Nephron progenitor cell (in vitro differentiated cells): Measurements from ENCODE around the gene AMELX.

ENCODE experiments used
- DNase-seq: peaks from one replicate; pipeline ENCODE4 v3.0.0; 2021
- H3K27ac Mint-ChIP-seq: 2 replicates; pipeline ENCODE4 v1.8.0; 2021; ENCODE audit warnings: mild to moderate bottlenecking, moderate library complexity, mixed read lengths
- H3K27me3 Mint-ChIP-seq: 2 replicates; pipeline ENCODE4 v1.8.0; 2021; ENCODE audit warnings: mild to moderate bottlenecking, low read depth, mixed read lengths; ENCODE audit not compliant: poor library complexity
- H3K36me3 Mint-ChIP-seq: 2 replicates; pipeline ENCODE4 v1.8.0; 2021; ENCODE audit warnings: low read depth, mixed read lengths
- H3K4me1 Mint-ChIP-seq: 2 replicates; pipeline ENCODE4 v1.8.0; 2021; ENCODE audit warnings: mixed read lengths
- H3K4me3 Mint-ChIP-seq: 2 replicates; pipeline ENCODE4 v1.8.0; 2021; ENCODE audit warnings: mild to moderate bottlenecking, moderate library complexity, mixed read lengths
- H3K9me3 Mint-ChIP-seq: 2 replicates; pipeline ENCODE4 v1.8.0; 2021; ENCODE audit warnings: mild to moderate bottlenecking, moderate library complexity, mixed read lengths
- TF ChIP-seq, protein P1 (sequence below): fragments of 200-600 bp; sonication (generic); IDR thresholded peaks from 2 replicates; pipeline ENCODE4 v1.5.0; 2021; ENCODE audit warnings: antibody characterized with exemption

The AMELX gene

DNA sequence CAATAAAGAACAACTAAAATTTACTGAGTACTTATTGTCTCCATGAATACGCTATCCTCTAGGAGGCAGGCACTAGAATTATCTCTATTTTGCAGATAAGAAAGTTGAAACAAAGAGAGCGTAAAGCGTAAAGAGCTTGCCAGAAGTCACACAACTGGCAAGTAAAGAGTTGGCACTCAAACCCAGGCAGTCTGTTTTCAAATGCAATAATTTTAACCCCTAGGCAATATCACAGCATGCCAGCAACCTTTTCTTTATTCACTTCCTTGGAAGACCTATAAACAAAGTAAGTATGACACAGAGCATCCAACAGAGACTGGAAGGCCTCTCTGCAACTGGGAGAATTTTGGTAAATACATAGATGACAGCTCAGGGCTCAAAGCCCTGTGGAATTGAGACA is 23.2 kb upstream of the AMELX start:
- H3K9me3 Mint-ChIP-seq, result peaks cover 17% of the 10 kb centered on the region
- no peak overlapping the region for H3K4me3 Mint-ChIP-seq
- H3K27ac Mint-ChIP-seq, result no peak overlapping the region
- DNase-seq, result no peak
- peaks cover 4% of the 10 kb centered on the region for H3K27me3 Mint-ChIP-seq
- H3K4me1 Mint-ChIP-seq, result no peaks in the 10 kb centered on the region
- no peaks in the 10 kb centered on the region for H3K36me3 Mint-ChIP-seq
- TF ChIP-seq, protein P1, sequence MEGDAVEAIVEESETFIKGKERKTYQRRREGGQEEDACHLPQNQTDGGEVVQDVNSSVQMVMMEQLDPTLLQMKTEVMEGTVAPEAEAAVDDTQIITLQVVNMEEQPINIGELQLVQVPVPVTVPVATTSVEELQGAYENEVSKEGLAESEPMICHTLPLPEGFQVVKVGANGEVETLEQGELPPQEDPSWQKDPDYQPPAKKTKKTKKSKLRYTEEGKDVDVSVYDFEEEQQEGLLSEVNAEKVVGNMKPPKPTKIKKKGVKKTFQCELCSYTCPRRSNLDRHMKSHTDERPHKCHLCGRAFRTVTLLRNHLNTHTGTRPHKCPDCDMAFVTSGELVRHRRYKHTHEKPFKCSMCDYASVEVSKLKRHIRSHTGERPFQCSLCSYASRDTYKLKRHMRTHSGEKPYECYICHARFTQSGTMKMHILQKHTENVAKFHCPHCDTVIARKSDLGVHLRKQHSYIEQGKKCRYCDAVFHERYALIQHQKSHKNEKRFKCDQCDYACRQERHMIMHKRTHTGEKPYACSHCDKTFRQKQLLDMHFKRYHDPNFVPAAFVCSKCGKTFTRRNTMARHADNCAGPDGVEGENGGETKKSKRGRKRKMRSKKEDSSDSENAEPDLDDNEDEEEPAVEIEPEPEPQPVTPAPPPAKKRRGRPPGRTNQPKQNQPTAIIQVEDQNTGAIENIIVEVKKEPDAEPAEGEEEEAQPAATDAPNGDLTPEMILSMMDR, result no peak

DNA sequence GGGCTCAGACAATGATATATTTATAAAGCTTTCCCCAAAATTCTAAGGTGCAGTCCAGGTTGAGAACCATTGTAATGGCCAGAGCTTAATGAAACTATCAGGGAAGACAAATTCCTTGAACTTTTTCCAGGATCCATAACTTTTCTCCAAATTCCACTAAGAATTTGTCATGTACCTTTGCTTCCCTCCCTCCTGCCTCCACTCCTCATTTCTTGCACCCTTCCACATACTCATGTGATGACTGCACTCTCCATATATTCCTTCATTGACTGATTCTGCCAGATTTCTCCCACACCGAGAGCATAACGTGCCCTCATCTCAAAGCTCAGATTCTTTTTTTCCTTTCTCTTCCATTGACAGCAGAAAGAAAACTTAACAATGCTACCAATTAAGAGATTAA is 20.9 kb upstream of the AMELX start:
- H3K27me3 Mint-ChIP-seq, result peaks cover 4% of the 10 kb centered on the region
- TF ChIP-seq, protein P1, result no peak

DNA sequence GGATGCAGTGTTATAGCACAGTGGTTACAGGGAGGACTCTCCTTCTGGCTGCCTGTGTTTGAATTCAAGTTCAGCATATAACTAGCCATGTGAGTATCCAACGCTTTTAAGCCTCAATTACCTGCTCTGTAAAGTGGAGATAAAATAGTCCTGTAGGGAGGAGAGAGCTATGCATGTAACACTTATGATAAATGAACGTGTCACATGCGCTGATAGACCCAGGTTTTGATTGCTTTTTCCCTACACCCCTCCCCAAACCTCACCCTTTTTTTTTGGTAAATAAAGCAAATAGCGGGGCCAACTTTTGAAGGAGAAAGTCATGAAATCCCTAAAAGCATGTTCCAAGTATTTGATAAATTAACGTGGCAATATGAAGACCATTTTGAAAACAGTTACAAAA is 20.4 kb upstream of the AMELX start:
- TF ChIP-seq, protein P1, result no peak
- Mint-ChIP-seq H3K4me1 (no peaks in the 10 kb centered on the region), H3K27ac (no peak overlapping the region), H3K36me3 (no peaks in the 10 kb centered on the region), H3K4me3 (no peak overlapping the region), H3K9me3 (peaks cover 9% of the 10 kb centered on the region), H3K27me3 (peaks cover 4% of the 10 kb centered on the region)
- DNase-seq, result no peak

More for the DNA sequence above, 20.9 kb upstream of the AMELX start:
- Mint-ChIP-seq H3K4me3 (no peak overlapping the region), H3K27ac (no peak overlapping the region), H3K36me3 (no peaks in the 10 kb centered on the region), H3K4me1 (no peaks in the 10 kb centered on the region), H3K9me3 (peaks cover 10% of the 10 kb centered on the region)
- no peak for DNase-seq

DNA sequence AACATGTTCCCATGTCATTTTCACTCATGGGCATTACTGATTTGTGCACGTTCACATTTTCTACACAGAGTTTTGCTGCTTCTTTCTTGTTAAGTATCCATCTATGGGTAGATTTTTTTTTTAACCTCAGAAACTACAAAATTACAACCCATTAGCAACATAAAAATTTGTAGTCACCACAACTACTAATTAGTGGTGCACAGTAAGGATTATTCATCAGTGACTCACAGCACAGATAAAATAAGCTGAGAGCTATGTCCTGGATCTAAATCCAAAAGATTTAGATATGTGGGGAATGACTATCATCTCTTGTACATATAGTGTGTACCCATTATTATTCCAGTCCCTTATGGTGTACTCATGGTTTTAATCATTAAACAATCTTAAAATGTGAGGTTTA is 19.7 kb upstream of the AMELX start:
- H3K4me3 Mint-ChIP-seq, result no peak overlapping the region
- no peaks in the 10 kb centered on the region for H3K36me3 Mint-ChIP-seq
- no peak for DNase-seq
- H3K9me3 Mint-ChIP-seq, result peaks cover 13% of the 10 kb centered on the region
- H3K27ac Mint-ChIP-seq, result no peak overlapping the region
- TF ChIP-seq, protein P1, result no peak
- peaks cover 4% of the 10 kb centered on the region for H3K27me3 Mint-ChIP-seq
- H3K4me1 Mint-ChIP-seq, result no peaks in the 10 kb centered on the region

DNA sequence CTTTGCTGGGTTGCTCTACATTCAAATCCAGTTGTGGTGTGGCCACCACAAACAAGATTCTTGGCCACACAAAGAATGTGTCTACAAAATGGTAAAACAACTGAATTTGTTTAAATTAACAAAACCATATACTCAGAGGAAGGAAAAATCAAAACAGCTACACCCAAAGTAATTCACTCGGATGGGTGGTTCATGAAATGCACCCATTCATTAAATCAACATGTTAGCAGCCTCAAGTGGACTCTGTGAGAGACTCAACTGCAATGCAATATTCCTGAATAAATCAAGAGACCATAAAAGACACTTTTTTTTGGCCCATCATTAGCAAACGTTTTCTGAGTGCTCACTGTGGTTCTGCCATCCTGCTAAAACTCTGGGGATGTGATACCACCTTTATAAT is 11.2 kb upstream of the AMELX start:
- TF ChIP-seq, protein P1, result no peak
- H3K27ac Mint-ChIP-seq, result no peak overlapping the region
- H3K36me3 Mint-ChIP-seq, result no peaks in the 10 kb centered on the region
- H3K4me3 Mint-ChIP-seq, result no peak overlapping the region
- peaks cover 13% of the 10 kb centered on the region for H3K9me3 Mint-ChIP-seq
- no peak for DNase-seq
- H3K27me3 Mint-ChIP-seq, result no peaks in the 10 kb centered on the region
- no peaks in the 10 kb centered on the region for H3K4me1 Mint-ChIP-seq

DNA sequence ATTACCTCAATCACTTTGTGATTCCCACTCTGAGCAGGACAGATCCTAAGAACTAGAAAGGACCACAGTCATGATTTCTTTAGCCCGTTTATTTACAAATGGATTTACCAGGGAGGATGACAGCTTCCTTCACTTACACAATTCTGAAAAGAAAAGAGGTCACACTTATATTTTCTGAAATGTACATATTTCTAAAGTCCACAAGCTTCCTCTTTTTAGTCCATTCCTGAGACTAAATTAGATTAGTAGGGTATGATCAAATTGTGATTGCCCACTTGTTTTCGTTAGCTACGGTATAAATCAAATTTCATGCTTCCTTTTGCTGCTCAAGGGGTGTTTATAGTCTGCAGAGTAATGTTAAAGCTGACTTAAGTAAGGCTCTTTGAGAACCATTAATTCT is 7.6 kb upstream of the AMELX start:
- no peak overlapping the region for H3K4me3 Mint-ChIP-seq
- H3K9me3 Mint-ChIP-seq, result peaks cover 15% of the 10 kb centered on the region
- TF ChIP-seq, protein P1, result no peak
- H3K27ac Mint-ChIP-seq, result no peak overlapping the region
- no peaks in the 10 kb centered on the region for H3K36me3 Mint-ChIP-seq
- no peaks in the 10 kb centered on the region for H3K4me1 Mint-ChIP-seq
- peaks cover 1% of the 10 kb centered on the region for H3K27me3 Mint-ChIP-seq
- no peak for DNase-seq
